PFSK-1 (cell line): ENCODE data around the gene ZFYVE21.

ENCODE experiments used
- FOXP2 ChIP-seq: optimal IDR thresholded peaks from 2 replicates; pipeline ENCODE3; 2011; ENCODE audit warnings: borderline replicate concordance, control low read depth, inconsistent platforms; ENCODE audit not compliant: insufficient read depth; ENCODE audit errors: extremely low read length, extremely low read depth
- POLR2AphosphoS5 ChIP-seq: IDR thresholded peaks from 2 replicates; pipeline ENCODE4 v1.6.1; 2012; ENCODE audit warnings: low read depth, mild to moderate bottlenecking, control low read depth, low read length, moderate library complexity
- SIN3A ChIP-seq: IDR thresholded peaks from 2 replicates; pipeline ENCODE4 v1.6.1; 2012; ENCODE audit warnings: mild to moderate bottlenecking, low read length, moderate library complexity, borderline replicate concordance; ENCODE audit not compliant: insufficient read depth
- TAF1 ChIP-seq: IDR thresholded peaks from 2 replicates; pipeline ENCODE4 v1.6.1; 2012; ENCODE audit warnings: low read length, control low read depth, borderline replicate concordance; ENCODE audit not compliant: insufficient read depth
- TF ChIP-seq, protein P1 (sequence below), 2 experiments: IDR thresholded peaks; 2 replicates each; pipeline versions ENCODE4 v1.6.1 to v1.8.0; 2011 to 2012; ENCODE audit warnings: low read depth in 2 of 2, low read length in 2 of 2, control low read depth in 1 of 2, inconsistent platforms in 1 of 2, mild to moderate bottlenecking in 1 of 2, moderate library complexity in 1 of 2; ENCODE audit not compliant: insufficient read depth in 1 of 2

The ZFYVE21 gene

GRCh38 chr14:103716899-103717411, 1.3 kb downstream of the ZFYVE21 start:
- TF ChIP-seq FOXP2, result no peak
- no peak for TF ChIP-seq POLR2AphosphoS5
- no peak for TF ChIP-seq TAF1
- TF ChIP-seq SIN3A, result no peak
- TF ChIP-seq, protein P1, sequence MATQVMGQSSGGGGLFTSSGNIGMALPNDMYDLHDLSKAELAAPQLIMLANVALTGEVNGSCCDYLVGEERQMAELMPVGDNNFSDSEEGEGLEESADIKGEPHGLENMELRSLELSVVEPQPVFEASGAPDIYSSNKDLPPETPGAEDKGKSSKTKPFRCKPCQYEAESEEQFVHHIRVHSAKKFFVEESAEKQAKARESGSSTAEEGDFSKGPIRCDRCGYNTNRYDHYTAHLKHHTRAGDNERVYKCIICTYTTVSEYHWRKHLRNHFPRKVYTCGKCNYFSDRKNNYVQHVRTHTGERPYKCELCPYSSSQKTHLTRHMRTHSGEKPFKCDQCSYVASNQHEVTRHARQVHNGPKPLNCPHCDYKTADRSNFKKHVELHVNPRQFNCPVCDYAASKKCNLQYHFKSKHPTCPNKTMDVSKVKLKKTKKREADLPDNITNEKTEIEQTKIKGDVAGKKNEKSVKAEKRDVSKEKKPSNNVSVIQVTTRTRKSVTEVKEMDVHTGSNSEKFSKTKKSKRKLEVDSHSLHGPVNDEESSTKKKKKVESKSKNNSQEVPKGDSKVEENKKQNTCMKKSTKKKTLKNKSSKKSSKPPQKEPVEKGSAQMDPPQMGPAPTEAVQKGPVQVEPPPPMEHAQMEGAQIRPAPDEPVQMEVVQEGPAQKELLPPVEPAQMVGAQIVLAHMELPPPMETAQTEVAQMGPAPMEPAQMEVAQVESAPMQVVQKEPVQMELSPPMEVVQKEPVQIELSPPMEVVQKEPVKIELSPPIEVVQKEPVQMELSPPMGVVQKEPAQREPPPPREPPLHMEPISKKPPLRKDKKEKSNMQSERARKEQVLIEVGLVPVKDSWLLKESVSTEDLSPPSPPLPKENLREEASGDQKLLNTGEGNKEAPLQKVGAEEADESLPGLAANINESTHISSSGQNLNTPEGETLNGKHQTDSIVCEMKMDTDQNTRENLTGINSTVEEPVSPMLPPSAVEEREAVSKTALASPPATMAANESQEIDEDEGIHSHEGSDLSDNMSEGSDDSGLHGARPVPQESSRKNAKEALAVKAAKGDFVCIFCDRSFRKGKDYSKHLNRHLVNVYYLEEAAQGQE (IDR thresholded peaks at IDR 0.05; ENCODE audit: insufficient read depth in 1 of 2, low read depth in 2 of 2, low read length in 2 of 2), result no peak

DNA sequence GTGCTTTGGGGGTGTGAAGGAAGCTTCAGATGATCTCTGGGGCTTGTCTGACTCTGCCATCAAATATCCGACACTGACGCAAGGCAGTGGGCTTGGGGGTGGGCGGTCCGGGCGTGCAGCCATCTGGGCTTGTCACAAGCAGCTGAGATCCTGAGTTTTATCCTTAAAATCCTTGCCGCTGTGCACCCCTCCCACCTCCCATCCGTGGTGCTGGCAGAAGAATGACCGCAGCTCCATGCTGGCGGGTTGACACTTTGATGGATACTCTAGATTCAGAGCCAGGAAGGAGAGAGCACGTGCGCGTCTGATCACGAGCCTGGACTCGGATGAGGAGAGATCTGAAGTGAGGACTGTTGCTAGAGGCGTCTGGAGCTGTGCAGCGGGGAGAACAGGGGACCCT, 3.0 kb downstream of the ZFYVE21 start:
- TF ChIP-seq TAF1 (no peak), POLR2AphosphoS5 (no peak), FOXP2 (no peak), SIN3A (no peak)
- TF ChIP-seq, protein P1 (IDR thresholded peaks at IDR 0.05; ENCODE audit: insufficient read depth in 1 of 2, low read depth in 2 of 2, low read length in 2 of 2), result no peak

GRCh38 chr14:103719751-103720150, 4.1 kb downstream of the ZFYVE21 start:
- TF ChIP-seq POLR2AphosphoS5 (no peak), FOXP2 (no peak), SIN3A (no peak), TAF1 (no peak)
- TF ChIP-seq, protein P1 (IDR thresholded peaks at IDR 0.05; ENCODE audit: insufficient read depth in 1 of 2, low read depth in 2 of 2, low read length in 2 of 2), result no peak

DNA sequence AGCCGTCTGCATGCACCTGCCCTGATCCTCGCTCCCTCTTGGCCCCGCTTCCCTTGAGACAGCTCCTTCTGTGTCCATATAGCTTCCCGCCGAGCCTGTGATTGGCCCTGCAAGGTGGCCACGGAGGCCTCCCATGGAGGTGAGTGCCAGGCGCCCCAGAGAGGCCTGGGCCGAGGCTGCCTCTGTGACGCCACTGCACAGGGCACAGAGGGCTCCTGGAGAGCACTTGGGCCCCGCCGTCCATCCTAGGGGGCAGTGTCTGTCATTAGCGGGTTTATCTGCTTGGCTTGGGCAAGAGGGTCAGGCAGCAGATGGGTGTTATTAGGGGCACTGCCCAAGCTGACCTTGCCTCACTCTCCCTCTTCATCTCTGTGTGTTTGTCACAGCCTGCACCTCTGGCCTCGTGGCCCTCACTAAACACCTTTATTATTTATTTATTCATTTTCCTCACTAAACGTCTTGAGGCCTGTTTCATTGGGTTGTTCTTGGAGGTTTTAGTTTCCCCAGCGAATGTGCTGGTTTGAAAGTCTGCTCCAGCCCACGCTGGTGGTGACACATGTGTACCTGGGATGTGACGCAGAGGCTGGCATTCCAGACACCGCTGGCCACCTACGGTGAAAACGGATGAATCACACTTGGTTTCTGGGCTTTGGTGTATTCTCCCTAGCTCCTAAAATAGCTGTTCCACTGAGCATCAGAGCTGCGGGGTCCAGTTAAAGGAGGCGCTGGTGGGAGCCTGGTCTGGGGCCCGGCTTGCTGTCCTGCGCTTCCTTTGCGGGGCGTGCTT, 5.9 kb downstream of the ZFYVE21 start:
- no peak for TF ChIP-seq SIN3A
- TF ChIP-seq TAF1, result no peak
- TF ChIP-seq, protein P1 (IDR thresholded peaks at IDR 0.05; ENCODE audit: insufficient read depth in 1 of 2, low read depth in 2 of 2, low read length in 2 of 2), result no peak
- no peak for TF ChIP-seq POLR2AphosphoS5
- no peak for TF ChIP-seq FOXP2
